C4-2B (cell line): ENCODE data around the gene CTIF.

Experiments
- ZFX ChIP-seq: fragments of 450-650 bp; IDR thresholded peaks from 2 replicates; pipeline ENCODE4 v1.6.1; 2017
- TF ChIP-seq, protein P1 (sequence below): fragments of 450-650 bp; conservative IDR thresholded peaks from 2 replicates; pipeline ENCODE4 v1.5.1; 2017; ENCODE audit warnings: mild to moderate bottlenecking

DNA sequence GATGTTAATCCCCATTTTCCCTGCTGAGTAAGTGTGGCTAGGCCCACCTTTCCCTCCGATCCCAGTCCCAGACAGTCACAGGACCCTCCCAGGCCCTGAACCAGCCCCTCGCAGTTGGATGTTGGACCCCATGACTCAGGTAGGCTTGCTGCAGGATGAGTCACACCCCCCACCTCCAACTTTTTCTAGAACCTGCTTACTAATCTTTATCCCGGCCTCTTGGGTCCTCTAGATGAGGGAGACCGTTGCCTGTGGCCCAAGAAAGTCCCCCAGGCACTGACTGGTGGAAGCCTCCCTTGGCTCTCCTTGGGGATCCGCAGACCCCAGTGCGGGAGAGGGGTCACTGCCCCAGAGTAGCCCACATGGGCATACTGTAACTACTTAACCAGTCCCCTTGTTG is 313.5 kb downstream of the CTIF start:
- TF ChIP-seq, protein P1, sequence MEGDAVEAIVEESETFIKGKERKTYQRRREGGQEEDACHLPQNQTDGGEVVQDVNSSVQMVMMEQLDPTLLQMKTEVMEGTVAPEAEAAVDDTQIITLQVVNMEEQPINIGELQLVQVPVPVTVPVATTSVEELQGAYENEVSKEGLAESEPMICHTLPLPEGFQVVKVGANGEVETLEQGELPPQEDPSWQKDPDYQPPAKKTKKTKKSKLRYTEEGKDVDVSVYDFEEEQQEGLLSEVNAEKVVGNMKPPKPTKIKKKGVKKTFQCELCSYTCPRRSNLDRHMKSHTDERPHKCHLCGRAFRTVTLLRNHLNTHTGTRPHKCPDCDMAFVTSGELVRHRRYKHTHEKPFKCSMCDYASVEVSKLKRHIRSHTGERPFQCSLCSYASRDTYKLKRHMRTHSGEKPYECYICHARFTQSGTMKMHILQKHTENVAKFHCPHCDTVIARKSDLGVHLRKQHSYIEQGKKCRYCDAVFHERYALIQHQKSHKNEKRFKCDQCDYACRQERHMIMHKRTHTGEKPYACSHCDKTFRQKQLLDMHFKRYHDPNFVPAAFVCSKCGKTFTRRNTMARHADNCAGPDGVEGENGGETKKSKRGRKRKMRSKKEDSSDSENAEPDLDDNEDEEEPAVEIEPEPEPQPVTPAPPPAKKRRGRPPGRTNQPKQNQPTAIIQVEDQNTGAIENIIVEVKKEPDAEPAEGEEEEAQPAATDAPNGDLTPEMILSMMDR = no peak
- no peak for TF ChIP-seq ZFX
